H1 (cell line): ENCODE measurements around the gene EVC2. TPM values are rescaled to one million over a fixed set of nuclear protein-coding genes. Genes with fewer than 3 reads are reported as not detected.

Experiments
- NANOG ChIP-seq: IDR thresholded peaks from 2 replicates; pipeline ENCODE4 v1.6.1; 2011; ENCODE audit warnings: low read length, low read depth, mild to moderate bottlenecking, inconsistent platforms; ENCODE audit not compliant: insufficient read depth, poor library complexity, severe bottlenecking
- POU5F1 ChIP-seq: IDR thresholded peaks from 2 replicates; pipeline ENCODE4 v1.6.1; 2011; ENCODE audit warnings: low read depth, mild to moderate bottlenecking, low read length, moderate library complexity
- RXRA ChIP-seq: IDR thresholded peaks from 2 replicates; pipeline ENCODE4 v1.6.1; 2011; ENCODE audit warnings: low read depth, mild to moderate bottlenecking, low read length, moderate library complexity; ENCODE audit not compliant: insufficient read depth
- TEAD4 ChIP-seq: IDR thresholded peaks from 2 replicates; pipeline ENCODE4 v1.6.1; 2012; ENCODE audit warnings: low read depth, low read length, inconsistent platforms, mixed read lengths
- polyA plus RNA-seq, 7 experiments: library from polyadenylated mRNA; depleted of rRNA in 3 of 7; stranded (reverse) in 5 of 7; unstranded in 2 of 7; fragments of >200 nt in 5 of 7; fragments of 200-250 nt in 2 of 7; gene quantifications; 1 replicate in 5 of 7; 2 replicates in 1 of 7; 4 replicates in 1 of 7; pipeline versions ENCODE4 v1.2.1 to v1.2.3, GENCODE V29; 2011 to 2013; ENCODE audit warnings: missing spikeins in 2 of 7, mixed read lengths in 2 of 7
- total RNA-seq: library from RNA; stranded (reverse); fragmentation: NEBNext Ultra II Directional; extraction: Animal tissue kit (Norgen Biotek cat#: 25700); gene quantifications from 2 replicates; pipeline ENCODE4 v1.2.1, GENCODE V29; 2021

Gene EVC2
- total and polyA plus RNA-seq, 2 of the 8 experiments (the other 6 are each of a cell fraction or from before 2014, with no cell fraction given) = 0.73 to 5.9 TPM

DNA sequence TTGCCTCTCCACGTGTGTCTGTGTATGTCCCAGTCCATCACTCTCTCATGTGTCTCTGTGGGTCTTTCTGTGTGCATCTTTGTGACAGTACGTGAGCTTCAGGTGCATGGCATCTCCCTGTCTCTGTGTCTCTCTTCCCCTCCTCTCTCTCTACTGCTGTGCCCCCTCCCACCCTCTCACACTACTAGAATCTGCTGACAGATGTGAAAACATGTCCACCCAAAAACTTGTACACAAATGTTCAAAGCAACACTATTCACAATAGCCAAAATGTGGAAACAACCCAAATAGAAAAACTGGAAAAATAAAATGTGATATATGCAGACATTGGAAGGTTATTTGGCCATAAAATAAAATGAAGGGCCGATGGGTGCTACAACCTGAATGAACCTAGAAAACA, 12.6 kb upstream of the EVC2 start (continued):
- TF ChIP-seq NANOG = no peak
- TF ChIP-seq TEAD4 = no peak
- no peak for TF ChIP-seq RXRA
- no peak for TF ChIP-seq POU5F1
